Measurements from ENCODE around the gene TARS3. TPM values are rescaled to one million over a fixed set of nuclear protein-coding genes. Genes with fewer than 3 reads are reported as not detected.

Gene TARS3
- total and polyA plus RNA-seq, 7 donors = 2.3 to 31.9 (median 20.2) TPM

DNA sequence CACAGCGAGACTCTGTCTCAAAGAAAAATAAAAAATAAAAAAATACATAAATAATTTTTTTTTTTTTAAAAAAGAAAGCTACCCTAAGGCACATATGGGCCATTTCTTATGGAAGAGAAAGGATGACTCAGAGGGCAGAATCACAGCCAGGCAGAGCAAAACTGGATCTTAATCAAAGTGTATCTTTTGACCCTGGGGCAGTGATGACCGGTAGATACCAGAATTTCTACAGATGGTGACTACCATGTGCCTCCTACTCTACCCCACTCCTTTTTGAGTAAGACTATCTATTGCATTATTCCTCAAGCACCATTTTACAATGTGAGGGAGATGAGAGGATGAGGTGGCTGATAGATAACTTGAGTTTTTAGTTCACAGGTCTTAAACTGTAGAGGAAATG is 26.0 kb downstream of the TARS3 start:
- Histone ChIP-seq H3K4me3 (no peak overlapping the region), H3K27me3 (no peaks in the 10 kb centered on the region), H3K9me3 (no peaks in the 10 kb centered on the region), H3K4me1 (no peaks in the 10 kb centered on the region), H3K27ac (no peak overlapping the region), H3K36me3 (peaks cover 28 to 99% (median 44%) of the 10 kb centered on the region in 4 donors)
- TF ChIP-seq POLR2A (IDR thresholded peaks at IDR 0.05) = no peak
- TF ChIP-seq, protein P1, sequence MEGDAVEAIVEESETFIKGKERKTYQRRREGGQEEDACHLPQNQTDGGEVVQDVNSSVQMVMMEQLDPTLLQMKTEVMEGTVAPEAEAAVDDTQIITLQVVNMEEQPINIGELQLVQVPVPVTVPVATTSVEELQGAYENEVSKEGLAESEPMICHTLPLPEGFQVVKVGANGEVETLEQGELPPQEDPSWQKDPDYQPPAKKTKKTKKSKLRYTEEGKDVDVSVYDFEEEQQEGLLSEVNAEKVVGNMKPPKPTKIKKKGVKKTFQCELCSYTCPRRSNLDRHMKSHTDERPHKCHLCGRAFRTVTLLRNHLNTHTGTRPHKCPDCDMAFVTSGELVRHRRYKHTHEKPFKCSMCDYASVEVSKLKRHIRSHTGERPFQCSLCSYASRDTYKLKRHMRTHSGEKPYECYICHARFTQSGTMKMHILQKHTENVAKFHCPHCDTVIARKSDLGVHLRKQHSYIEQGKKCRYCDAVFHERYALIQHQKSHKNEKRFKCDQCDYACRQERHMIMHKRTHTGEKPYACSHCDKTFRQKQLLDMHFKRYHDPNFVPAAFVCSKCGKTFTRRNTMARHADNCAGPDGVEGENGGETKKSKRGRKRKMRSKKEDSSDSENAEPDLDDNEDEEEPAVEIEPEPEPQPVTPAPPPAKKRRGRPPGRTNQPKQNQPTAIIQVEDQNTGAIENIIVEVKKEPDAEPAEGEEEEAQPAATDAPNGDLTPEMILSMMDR (IDR thresholded peaks at IDR 0.05) = no peak
- no peak for TF ChIP-seq EP300 (IDR thresholded peaks at IDR 0.05)
- no peak for TF ChIP-seq POLR2AphosphoS5 (IDR thresholded peaks at IDR 0.05)
- intact Hi-C loops (cut with DNase I) = no loop called here
- DNase-seq = no peak
- WGBS, 2 donors = 92 to 96% methylated on average over 2 of the region's 2 CpGs

GRCh38 chr15:101697488-101697887 is 26.8 kb downstream of the TARS3 start:
- Histone ChIP-seq H3K27ac (no peak overlapping the region), H3K36me3 (peaks cover 25 to 99% (median 44%) of the 10 kb centered on the region in 4 donors), H3K4me3 (no peak overlapping the region), H3K4me1 (no peaks in the 10 kb centered on the region), H3K9me3 (no peaks in the 10 kb centered on the region), H3K27me3 (no peaks in the 10 kb centered on the region)
- DNase-seq = no peak
- intact Hi-C loops (cut with DNase I) = no loop called here
- WGBS, 2 donors = 80 to 96% methylated on average over 7 of the region's 7 CpGs
- no peak for TF ChIP-seq EP300 (IDR thresholded peaks at IDR 0.05)
- no peak for TF ChIP-seq POLR2AphosphoS5 (IDR thresholded peaks at IDR 0.05)
- TF ChIP-seq POLR2A (IDR thresholded peaks at IDR 0.05) = no peak
- TF ChIP-seq, protein P1 (IDR thresholded peaks at IDR 0.05) = no peak

DNA sequence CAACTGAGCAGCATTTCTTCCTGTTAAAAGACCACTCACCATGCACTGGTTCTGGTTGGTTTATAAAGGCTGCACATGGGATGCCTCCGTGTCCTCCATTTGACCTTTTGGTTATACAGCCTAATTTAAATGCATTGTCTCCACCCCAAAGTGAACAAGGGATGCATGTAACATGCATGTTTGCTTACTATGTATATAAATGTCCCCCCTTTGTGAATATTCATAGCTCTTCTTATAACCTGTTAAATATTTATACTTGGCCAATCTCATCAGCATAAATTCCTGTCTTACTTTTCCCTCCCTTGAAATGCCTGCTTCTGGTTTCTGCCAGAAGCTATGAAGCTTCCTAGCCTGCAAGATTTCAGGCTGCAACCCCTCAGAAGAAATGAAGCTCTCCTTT is 27.4 kb downstream of the TARS3 start:
- TF ChIP-seq EP300 (IDR thresholded peaks at IDR 0.05) = no peak
- TF ChIP-seq, protein P1 (IDR thresholded peaks at IDR 0.05) = no peak
- no peak for TF ChIP-seq POLR2A (IDR thresholded peaks at IDR 0.05)
- TF ChIP-seq POLR2AphosphoS5 (IDR thresholded peaks at IDR 0.05) = no peak
- Histone ChIP-seq H3K4me1 (no peaks in the 10 kb centered on the region), H3K27me3 (no peaks in the 10 kb centered on the region), H3K36me3 (peaks cover 21 to 96% (median 39%) of the 10 kb centered on the region in 4 donors), H3K27ac (no peak overlapping the region), H3K9me3 (no peaks in the 10 kb centered on the region), H3K4me3 (no peak overlapping the region)
- DNase-seq = no peak
- intact Hi-C loops (cut with DNase I) = no loop called here
- 96 to 100% methylated on average over 1 of the region's 1 CpG for WGBS, 2 donors

DNA sequence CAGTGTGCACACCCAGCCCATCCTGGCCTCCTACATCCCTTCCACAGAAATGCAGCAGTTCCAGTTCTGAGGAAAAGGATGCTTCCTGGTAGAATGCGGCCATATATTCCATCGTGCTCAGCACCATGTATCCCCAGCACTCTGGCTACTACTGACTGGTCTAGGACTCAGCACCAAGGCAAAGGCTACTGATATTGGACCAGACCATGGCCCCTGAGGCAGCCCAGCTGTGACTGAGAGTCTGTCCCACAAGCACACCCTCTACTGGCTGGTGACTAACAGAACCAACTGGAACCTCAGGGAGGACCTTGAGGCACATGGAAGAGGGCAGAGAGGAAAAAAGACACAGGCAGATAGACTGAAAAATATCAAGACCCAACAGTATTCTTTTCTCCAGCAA is 30.0 kb downstream of the TARS3 start:
- Histone ChIP-seq H3K27ac (no peak overlapping the region), H3K4me1 (no peaks in the 10 kb centered on the region), H3K4me3 (no peak overlapping the region), H3K27me3 (no peaks in the 10 kb centered on the region), H3K36me3 (peaks cover 9 to 79% (median 26%) of the 10 kb centered on the region in 4 donors), H3K9me3 (no peaks in the 10 kb centered on the region)
- intact Hi-C loops (cut with DNase I) = no loop called here
- WGBS, 2 donors = 94 to 97% methylated on average over 2 of the region's 2 CpGs
- DNase-seq = no peak
- TF ChIP-seq, protein P1 (IDR thresholded peaks at IDR 0.05) = no peak
- TF ChIP-seq POLR2A (IDR thresholded peaks at IDR 0.05) = no peak
- no peak for TF ChIP-seq EP300 (IDR thresholded peaks at IDR 0.05)
- TF ChIP-seq POLR2AphosphoS5 (IDR thresholded peaks at IDR 0.05) = no peak

Measured in sigmoid colon (tissue), 7 donors.